Measurements from ENCODE around the gene PPRC1. TPM values are rescaled to one million over a fixed set of nuclear protein-coding genes. Genes with fewer than 3 reads are reported as not detected.

The PPRC1 gene
- total and polyA plus RNA-seq, 4 experiments from 2014 or later, result 6.4 to 39.8 (median 29.6) TPM

DNA sequence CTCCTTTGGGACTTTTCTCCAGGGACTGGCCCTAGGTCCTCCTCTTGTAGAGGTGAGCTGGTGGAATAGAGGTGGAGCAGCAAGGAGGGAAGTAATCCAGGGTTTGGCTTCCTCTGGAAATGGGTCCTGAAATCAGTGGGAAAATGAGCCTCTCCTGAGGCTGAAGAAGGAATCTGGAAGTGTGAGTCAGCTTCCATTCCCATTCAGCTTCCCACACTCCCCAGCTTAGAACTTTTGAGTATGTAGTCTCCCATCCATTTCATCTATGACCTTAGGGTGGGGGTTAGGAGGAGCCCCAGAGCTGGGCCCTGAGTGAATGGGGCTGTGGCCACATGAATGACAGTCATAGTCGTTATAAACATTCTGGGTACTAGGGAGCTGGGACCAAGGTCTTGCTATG lies 30.4 kb upstream of the PPRC1 start:
- peak overlapping the region in 2 of 7 donors; percentile 8 to 65 for H3K27ac Mint-ChIP-seq
- peaks cover 16% of the 10 kb centered on the region for H3K4me1 ChIP-seq (ENCODE audit: insufficient read depth, low read length)
- DNase-seq, result no peak
- no peak overlapping the region for H3K4me3 Mint-ChIP-seq
- no peak overlapping the region for H3K4me3 ChIP-seq (ENCODE audit: low read length in 2 of 2)
- no peaks in the 10 kb centered on the region for H3K9me3 Mint-ChIP-seq
- H3K27me3 ChIP-seq (ENCODE audit: insufficient read depth, low read length), result no peaks in the 10 kb centered on the region
- H3K36me3 Mint-ChIP-seq, result peaks cover 3 to 29% of the 10 kb centered on the region in 2 donors
- POLR2A ChIA-PET (ENCODE audit: partially characterized antibody), result interaction anchor here (1.2 to 2.0 kb wide), 2 partner anchors 11 to 30 kb away, joined by 5 to 7 read pairs; partner anchors contain the start of gene PPRC1
- peaks cover 11 to 21% (median 14%) of the 10 kb centered on the region in 4 donors for H3K4me1 Mint-ChIP-seq
- H3K27ac ChIP-seq (ENCODE audit: low read depth, low read length), result no peak overlapping the region
- no peaks in the 10 kb centered on the region for H3K27me3 Mint-ChIP-seq
- intact Hi-C loops (cut with micrococcal nuclease), result no loop called here
- no peaks in the 10 kb centered on the region for H3K9me3 ChIP-seq (ENCODE audit: control insufficient read depth in 1 of 2, low read length in 2 of 2)
- CTCF ChIA-PET (ENCODE audit: partially characterized antibody), result interaction anchor here (1.0 to 4.0 kb wide), 4 partner anchors 10 to 261 kb away, joined by 3 to 24 read pairs (median 8); no protein-coding TSS in a partner anchor
- H3K36me3 ChIP-seq (ENCODE audit: insufficient read depth, low read length), result no peaks in the 10 kb centered on the region

DNA sequence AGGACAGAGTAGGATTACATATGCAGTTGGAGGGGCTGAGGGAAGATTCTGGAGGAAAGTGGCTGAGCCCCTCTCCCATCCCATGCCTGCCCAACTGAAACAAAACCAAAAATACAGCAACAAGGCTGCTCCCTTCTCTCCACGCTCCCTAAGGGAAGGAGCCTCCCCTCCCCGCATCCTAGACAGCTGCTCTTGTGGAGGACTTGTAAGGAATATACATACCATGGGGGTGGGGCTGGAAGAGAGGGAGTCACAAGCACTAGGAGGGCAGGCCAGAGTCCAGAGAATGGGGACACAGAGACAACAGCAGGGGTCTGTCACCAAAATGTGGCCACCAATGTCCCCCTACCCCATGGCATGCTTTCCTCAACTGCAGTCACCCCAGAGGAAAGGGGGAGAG lies 25.8 kb upstream of the PPRC1 start:
- no peaks in the 10 kb centered on the region for H3K9me3 ChIP-seq (ENCODE audit: control insufficient read depth in 1 of 2, low read length in 2 of 2)
- Mint-ChIP-seq H3K27me3 (no peaks in the 10 kb centered on the region), H3K4me1 (peaks cover 14 to 28% (median 18%) of the 10 kb centered on the region in 4 donors), H3K36me3 (peaks cover 32 to 59% of the 10 kb centered on the region in 2 donors), H3K9me3 (no peaks in the 10 kb centered on the region), H3K27ac (peak overlapping the region in 1 of 7 donors; percentile 90), H3K4me3 (no peak overlapping the region)
- intact Hi-C loops (cut with micrococcal nuclease), result no loop called here
- ChIA-PET CTCF (ENCODE audit: partially characterized antibody) (no interaction called here), POLR2A (ENCODE audit: partially characterized antibody) (no interaction called here)
- H3K4me1 ChIP-seq (ENCODE audit: insufficient read depth, low read length), result peaks cover 18% of the 10 kb centered on the region
- no peak overlapping the region for H3K27ac ChIP-seq (ENCODE audit: low read depth, low read length)
- no peak for DNase-seq
- H3K4me3 ChIP-seq (ENCODE audit: low read length in 2 of 2), result no peak overlapping the region
- peaks cover 38% of the 10 kb centered on the region for H3K36me3 ChIP-seq (ENCODE audit: insufficient read depth, low read length)
- no peaks in the 10 kb centered on the region for H3K27me3 ChIP-seq (ENCODE audit: insufficient read depth, low read length)

DNA sequence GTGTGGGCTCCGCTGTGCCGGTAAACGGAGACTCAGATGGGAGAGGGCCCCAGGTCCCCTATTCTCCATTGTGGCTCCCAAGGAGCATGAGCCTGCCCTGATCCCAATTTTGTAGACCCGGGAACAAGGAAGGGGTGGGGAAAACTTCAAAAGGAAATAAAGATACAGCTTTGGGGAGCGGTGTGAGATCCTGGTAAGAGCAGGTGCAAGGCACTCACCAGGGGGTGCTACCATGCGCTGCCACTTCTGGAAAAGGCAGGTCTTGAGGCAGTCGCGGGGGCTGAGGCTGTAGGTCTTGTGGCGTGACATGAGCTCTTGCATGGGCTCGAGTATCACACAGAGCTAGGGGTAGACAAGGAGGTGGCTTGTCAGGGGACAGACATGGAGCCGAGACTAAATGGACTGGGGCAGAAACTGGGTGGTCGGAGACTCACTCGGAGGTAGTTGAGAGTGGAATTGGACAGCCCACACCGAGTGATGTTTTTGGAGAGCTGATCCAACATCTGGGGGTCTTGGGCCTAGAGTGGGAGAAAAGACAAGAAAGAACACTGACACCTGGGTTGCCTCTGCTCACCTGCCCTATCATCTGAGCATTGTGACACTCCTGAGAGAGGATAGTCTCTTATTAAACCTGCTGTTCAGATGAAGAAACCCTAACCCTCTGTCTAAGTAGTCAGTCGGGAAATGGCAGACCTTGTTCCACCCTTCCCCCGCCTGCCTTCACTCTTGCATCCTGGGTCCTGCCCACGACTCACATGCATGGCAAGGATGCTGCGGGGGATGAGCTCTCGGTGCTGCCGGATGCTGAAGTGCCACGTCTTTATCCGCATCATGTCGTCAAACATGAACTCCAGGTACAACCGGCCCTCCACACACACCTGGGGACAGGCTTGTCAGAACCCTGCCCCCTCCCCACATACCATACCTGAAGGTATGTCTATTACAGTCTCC lies 23.4 kb upstream of the PPRC1 start:
- H3K27ac ChIP-seq (ENCODE audit: low read depth, low read length), result no peak overlapping the region
- CTCF ChIA-PET (ENCODE audit: partially characterized antibody), result interaction anchor here (4.4 kb wide), 1 partner anchor 37 kb away, joined by 16 read pairs; no protein-coding TSS in a partner anchor
- H3K4me3 Mint-ChIP-seq, result no peak overlapping the region
- H3K36me3 ChIP-seq (ENCODE audit: insufficient read depth, low read length), result peaks cover 38% of the 10 kb centered on the region
- H3K9me3 ChIP-seq (ENCODE audit: control insufficient read depth in 1 of 2, low read length in 2 of 2), result no peaks in the 10 kb centered on the region
- no peak overlapping the region for H3K4me3 ChIP-seq (ENCODE audit: low read length in 2 of 2)
- no peaks in the 10 kb centered on the region for H3K9me3 Mint-ChIP-seq
- DNase-seq, result no peak
- peaks cover 33 to 59% of the 10 kb centered on the region in 2 donors for H3K36me3 Mint-ChIP-seq
- peaks cover 34% of the 10 kb centered on the region for H3K4me1 ChIP-seq (ENCODE audit: insufficient read depth, low read length)
- POLR2A ChIA-PET (ENCODE audit: partially characterized antibody), result no interaction called here
- peaks cover 24 to 41% (median 33%) of the 10 kb centered on the region in 4 donors for H3K4me1 Mint-ChIP-seq
- H3K27me3 ChIP-seq (ENCODE audit: insufficient read depth, low read length), result no peaks in the 10 kb centered on the region
- intact Hi-C loops (cut with micrococcal nuclease), result no loop called here
- no peaks in the 10 kb centered on the region for H3K27me3 Mint-ChIP-seq
- peak overlapping the region in 1 of 7 donors; percentile 77 for H3K27ac Mint-ChIP-seq

DNA sequence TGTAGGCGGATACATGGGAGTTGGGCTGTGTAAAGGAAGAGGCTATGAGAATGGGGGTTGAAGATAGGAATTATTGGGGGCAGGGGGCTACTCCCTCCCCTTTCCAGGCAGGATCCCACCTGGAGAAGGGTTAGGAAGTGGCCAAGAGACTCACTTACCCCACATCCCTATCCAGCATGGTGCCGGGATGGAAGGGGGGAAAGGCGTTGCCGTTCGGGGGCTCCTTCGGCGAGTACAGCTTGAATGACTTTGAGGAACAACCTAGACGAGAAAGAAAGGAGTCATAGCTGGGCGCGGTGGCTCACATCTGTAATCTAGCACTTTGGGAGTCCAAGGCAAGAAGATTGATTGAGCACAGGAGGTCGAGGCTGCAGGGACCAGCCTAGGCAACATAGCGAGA lies 21.6 kb upstream of the PPRC1 start:
- peaks cover 39% of the 10 kb centered on the region for H3K4me1 ChIP-seq (ENCODE audit: insufficient read depth, low read length)
- Mint-ChIP-seq H3K4me3 (no peak overlapping the region), H3K4me1 (peaks cover 20 to 44% (median 34%) of the 10 kb centered on the region in 4 donors), H3K36me3 (peaks cover 33 to 57% of the 10 kb centered on the region in 2 donors), H3K27ac (peak overlapping the region in 1 of 7 donors; percentile 53), H3K27me3 (no peaks in the 10 kb centered on the region), H3K9me3 (no peaks in the 10 kb centered on the region)
- H3K36me3 ChIP-seq (ENCODE audit: insufficient read depth, low read length), result peaks cover 38% of the 10 kb centered on the region
- POLR2A ChIA-PET (ENCODE audit: partially characterized antibody), result interaction anchor here (1.3 kb wide), 1 partner anchor 11 kb away, joined by 3 read pairs; no protein-coding TSS in a partner anchor
- no peak for DNase-seq
- H3K27me3 ChIP-seq (ENCODE audit: insufficient read depth, low read length), result no peaks in the 10 kb centered on the region
- H3K9me3 ChIP-seq (ENCODE audit: control insufficient read depth in 1 of 2, low read length in 2 of 2), result no peaks in the 10 kb centered on the region
- intact Hi-C loops (cut with micrococcal nuclease), result no loop called here
- CTCF ChIA-PET (ENCODE audit: partially characterized antibody), result interaction anchor here (4.4 to 5.2 kb wide), 2 partner anchors 10 to 39 kb away, joined by 16 to 24 read pairs; no protein-coding TSS in a partner anchor
- peak overlapping the region; percentile 11 for H3K27ac ChIP-seq (ENCODE audit: low read depth, low read length)
- no peak overlapping the region for H3K4me3 ChIP-seq (ENCODE audit: low read length in 2 of 2)

DNA sequence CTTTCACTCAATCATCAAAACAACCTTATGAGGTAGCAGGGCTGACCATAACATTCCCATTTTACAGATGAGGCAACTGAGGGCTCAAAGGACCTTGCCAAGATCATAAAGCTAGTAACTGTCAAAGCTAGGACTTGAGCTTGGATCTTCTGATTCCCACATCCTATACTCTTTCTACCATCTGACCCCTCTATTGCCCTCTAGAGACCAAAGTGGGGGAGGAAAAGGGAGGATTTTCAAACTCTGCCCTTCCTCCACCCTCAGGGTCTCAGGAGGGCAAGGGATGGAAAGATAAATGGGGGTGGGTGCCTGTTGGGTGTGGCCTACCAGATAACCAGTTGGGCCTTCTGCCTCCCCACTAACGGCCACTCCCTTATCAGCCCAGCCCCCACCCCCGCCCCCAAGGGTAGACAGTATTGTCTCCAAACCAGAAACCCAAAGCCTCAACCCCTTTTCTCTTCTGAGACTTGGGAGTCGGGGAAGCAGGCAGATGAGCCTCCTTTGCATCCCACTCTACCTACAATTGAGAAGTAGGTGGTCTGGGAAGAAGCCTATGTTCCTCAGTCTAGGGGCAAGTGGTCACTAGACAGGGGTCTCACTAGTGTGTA lies 20.5 kb upstream of the PPRC1 start:
- H3K4me3 ChIP-seq (ENCODE audit: low read length in 2 of 2), result no peak overlapping the region
- peak overlapping the region; percentile 41 for H3K27ac ChIP-seq (ENCODE audit: low read depth, low read length)
- H3K27me3 Mint-ChIP-seq, result no peaks in the 10 kb centered on the region
- intact Hi-C loops (cut with micrococcal nuclease), result no loop called here
- H3K4me3 Mint-ChIP-seq, result peak overlapping the region in 3 of 8 donors; percentile 15 to 30 (median 25)
- peak overlapping the region in 6 of 7 donors; percentile 12 to 95 (median 52) for H3K27ac Mint-ChIP-seq
- DNase-seq, result no peak
- peaks cover 38% of the 10 kb centered on the region for H3K36me3 ChIP-seq (ENCODE audit: insufficient read depth, low read length)
- peaks cover 25 to 53% (median 42%) of the 10 kb centered on the region in 4 donors for H3K4me1 Mint-ChIP-seq
- H3K9me3 ChIP-seq (ENCODE audit: control insufficient read depth in 1 of 2, low read length in 2 of 2), result no peaks in the 10 kb centered on the region
- CTCF ChIA-PET (ENCODE audit: partially characterized antibody), result interaction anchor here (0.8 to 5.2 kb wide), 4 partner anchors 11 to 240 kb away, joined by 3 to 24 read pairs (median 10); no protein-coding TSS in a partner anchor
- POLR2A ChIA-PET (ENCODE audit: partially characterized antibody), result interaction anchor here (1.3 to 2.6 kb wide), 3 partner anchors 9 to 40 kb away, joined by 3 to 12 read pairs (median 7); partner anchors contain the start of gene NOLC1
- peaks cover 30 to 53% of the 10 kb centered on the region in 2 donors for H3K36me3 Mint-ChIP-seq
- H3K27me3 ChIP-seq (ENCODE audit: insufficient read depth, low read length), result no peaks in the 10 kb centered on the region
- peaks cover 49% of the 10 kb centered on the region for H3K4me1 ChIP-seq (ENCODE audit: insufficient read depth, low read length)
- no peaks in the 10 kb centered on the region for H3K9me3 Mint-ChIP-seq

DNA sequence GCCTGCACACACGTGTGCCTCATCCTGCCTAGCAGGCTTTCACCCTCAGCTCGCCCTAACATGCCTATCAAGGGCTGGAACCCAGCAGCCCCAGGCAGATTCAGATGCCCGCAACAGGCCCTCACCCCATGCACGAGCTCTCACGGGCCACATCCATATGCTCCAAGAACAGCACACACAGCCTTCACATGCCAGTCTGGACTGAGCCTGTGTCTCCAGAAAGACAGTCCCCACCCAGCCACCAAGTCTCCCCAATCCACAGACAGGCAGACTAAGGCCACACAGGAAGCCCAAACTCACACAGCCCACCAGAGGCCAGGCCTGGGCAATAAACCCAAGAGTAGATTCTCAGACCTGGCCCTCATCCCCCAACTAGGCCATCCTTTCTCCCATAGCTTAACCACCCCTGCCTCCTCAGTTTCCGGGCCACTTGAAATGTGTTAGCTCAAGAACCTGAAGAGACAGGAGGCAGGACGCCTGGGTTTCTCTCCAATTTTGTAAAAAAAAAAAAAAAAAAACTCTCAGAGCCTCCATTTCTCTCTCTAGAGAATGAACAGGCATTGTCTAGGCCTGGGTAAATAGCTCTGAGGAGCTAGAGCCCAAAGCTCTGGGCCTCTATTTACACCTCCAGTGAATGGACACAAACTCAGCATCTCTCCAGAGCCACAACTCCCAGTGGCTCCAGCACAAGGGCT lies 19.4 kb upstream of the PPRC1 start:
- POLR2A ChIA-PET (ENCODE audit: partially characterized antibody), result interaction anchor here (0.6 to 2.6 kb wide), 9 partner anchors 8 to 510 kb away, joined by 3 to 12 read pairs (median 4); partner anchors contain the start of genes NOLC1, OGA and PPRC1
- intact Hi-C loops (cut with micrococcal nuclease), result no loop called here
- no peaks in the 10 kb centered on the region for H3K27me3 ChIP-seq (ENCODE audit: insufficient read depth, low read length)
- peak overlapping the region; percentile 62 to 77 for H3K4me3 ChIP-seq (ENCODE audit: low read length in 2 of 2)
- Mint-ChIP-seq H3K9me3 (no peaks in the 10 kb centered on the region), H3K27ac (peak overlapping the region; percentile 73 to 95 (median 84)), H3K4me1 (peaks cover 35 to 64% (median 52%) of the 10 kb centered on the region in 4 donors), H3K27me3 (no peaks in the 10 kb centered on the region), H3K36me3 (peaks cover 30 to 46% of the 10 kb centered on the region in 2 donors), H3K4me3 (peak overlapping the region; percentile 79 to 94 (median 85))
- CTCF ChIA-PET (ENCODE audit: partially characterized antibody), result interaction anchor here (0.7 to 5.2 kb wide), 8 partner anchors 8 to 277 kb away, joined by 3 to 24 read pairs (median 4); no protein-coding TSS in a partner anchor
- peak overlapping the region; percentile 41 for H3K27ac ChIP-seq (ENCODE audit: low read depth, low read length)
- H3K36me3 ChIP-seq (ENCODE audit: insufficient read depth, low read length), result peaks cover 30% of the 10 kb centered on the region
- H3K4me1 ChIP-seq (ENCODE audit: insufficient read depth, low read length), result peaks cover 60% of the 10 kb centered on the region
- no peaks in the 10 kb centered on the region for H3K9me3 ChIP-seq (ENCODE audit: control insufficient read depth in 1 of 2, low read length in 2 of 2)
- DNase-seq, result no peak

All from CD4-positive, alpha-beta memory T cell (primary cell).